Body of pancreas (tissue), 4 donors: ENCODE measurements around the gene AGTRAP.

Experiments used
- CTCF ChIP-seq, 7 experiments: fragments of 450-650 bp in 4 of 7; fragments of 200-600 bp in 3 of 7; sonication (generic) in 3 of 7; IDR thresholded peaks; one replicate each; pipeline ENCODE4 v1.5.1; 2016 to 2019; ENCODE audit warnings: antibody characterized with exemption in 7 of 7
- POLR2A ChIP-seq, 3 donors: fragments of 450-650 bp; IDR thresholded peaks; one replicate each; pipeline ENCODE4 v1.6.1; 2016; ENCODE audit warnings: antibody characterized with exemption in 3 of 3, mild to moderate bottlenecking in 2 of 3

GRCh38 chr1:11727119-11727518 lies 8.8 kb upstream of the AGTRAP start:
- TF ChIP-seq CTCF (IDR thresholded peaks at IDR 0.05) (no peak), POLR2A (IDR thresholded peaks at IDR 0.05) (no peak)
